Renal pelvis (tissue), 12 donors: ENCODE data around the gene SPTLC2. TPM values are rescaled to one million over a fixed set of nuclear protein-coding genes. Genes with fewer than 3 reads are reported as not detected.
"Not testable (repeated sequence)": the region's sequence is repeated elsewhere in the genome, so short reads cannot be mapped to it uniquely, and the experiment has no call there.

ENCODE experiments used
- DNase-seq: peaks from one replicate; pipeline ENCODE4 v3.0.0-alpha.2; 2013
- long read RNA-seq, 16 experiments: transcript quantifications; one replicate each; lab custom pipeline, GENCODE V29; 2026
- polyA plus RNA-seq, 3 donors: library from polyadenylated mRNA; unstranded; fragments of 120-200 nt; gene quantifications; one replicate each; pipeline ENCODE4 v1.2.1, GENCODE V29; 2013; ENCODE audit not compliant: insufficient read length in 3 of 3

Gene SPTLC2
- 10 to 100 TPM; 64.8 to 77.3 (median 67.5) TPM for polyA plus RNA-seq
- long read RNA-seq, donor 1, full-length matches to known transcripts: 10 of 10 reads
- long read RNA-seq, donor 1, partial matches to known transcripts: 0 of 10 reads
- long read RNA-seq, donor 1, other reads (novel, unspliced or antisense): 0 of 10 reads
- long read RNA-seq, donor 2, full-length matches to known transcripts: 22 of 22 reads
- long read RNA-seq, donor 2, partial matches to known transcripts: 0 of 22 reads
- long read RNA-seq, donor 2, other reads (novel, unspliced or antisense): 0 of 22 reads
- long read RNA-seq, donor 3, full-length matches to known transcripts: 12 of 12 reads
- long read RNA-seq, donor 3, partial matches to known transcripts: 0 of 12 reads
- long read RNA-seq, donor 3, other reads (novel, unspliced or antisense): 0 of 12 reads
- long read RNA-seq, donor 4, full-length matches to known transcripts: 12 of 12 reads
- long read RNA-seq, donor 4, partial matches to known transcripts: 0 of 12 reads
- long read RNA-seq, donor 4, other reads (novel, unspliced or antisense): 0 of 12 reads
- long read RNA-seq, donor 5, full-length matches to known transcripts: 10 of 10 reads
- long read RNA-seq, donor 5, partial matches to known transcripts: 0 of 10 reads
- long read RNA-seq, donor 5, other reads (novel, unspliced or antisense): 0 of 10 reads
- long read RNA-seq, donor 6, full-length matches to known transcripts: 14 of 14 reads
- long read RNA-seq, donor 6, partial matches to known transcripts: 0 of 14 reads
- long read RNA-seq, donor 6, other reads (novel, unspliced or antisense): 0 of 14 reads
- long read RNA-seq, donor 7, full-length matches to known transcripts: 21 of 473 reads
- long read RNA-seq, donor 7, partial matches to known transcripts: 424 of 473 reads
- long read RNA-seq, donor 7, other reads (novel, unspliced or antisense): 28 of 473 reads
- long read RNA-seq, donor 8, full-length matches to known transcripts: 5 of 20 reads
- long read RNA-seq, donor 8, partial matches to known transcripts: 15 of 20 reads
- long read RNA-seq, donor 8, other reads (novel, unspliced or antisense): 0 of 20 reads
- long read RNA-seq, donor 9, full-length matches to known transcripts: 10 of 10 reads
- long read RNA-seq, donor 9, partial matches to known transcripts: 0 of 10 reads
- long read RNA-seq, donor 9, other reads (novel, unspliced or antisense): 0 of 10 reads
- long read RNA-seq, donor 10, full-length matches to known transcripts: 12 of 12 reads
- long read RNA-seq, donor 10, partial matches to known transcripts: 0 of 12 reads
- long read RNA-seq, donor 10, other reads (novel, unspliced or antisense): 0 of 12 reads
- long read RNA-seq, donor 11, full-length matches to known transcripts: 11 of 11 reads
- long read RNA-seq, donor 11, partial matches to known transcripts: 0 of 11 reads
- long read RNA-seq, donor 11, other reads (novel, unspliced or antisense): 0 of 11 reads
- long read RNA-seq, donor 12, full-length matches to known transcripts: 23 of 23 reads
- long read RNA-seq, donor 12, partial matches to known transcripts: 0 of 23 reads
- long read RNA-seq, donor 12, other reads (novel, unspliced or antisense): 0 of 23 reads
- long read RNA-seq, donor 13, full-length matches to known transcripts: 9 of 9 reads
- long read RNA-seq, donor 13, partial matches to known transcripts: 0 of 9 reads
- long read RNA-seq, donor 13, other reads (novel, unspliced or antisense): 0 of 9 reads
- long read RNA-seq, donor 14: 0 reads
- long read RNA-seq, donor 15: 0 reads
- long read RNA-seq, donor 16, full-length matches to known transcripts: 15 of 72 reads
- long read RNA-seq, donor 16, partial matches to known transcripts: 57 of 72 reads
- long read RNA-seq, donor 16, other reads (novel, unspliced or antisense): 0 of 72 reads

- DNase-seq: peak; percentile 99
Observed at GRCh38 chr14:77616454-77617229, at the start of gene SPTLC2. TSS of gene SPTLC2 (minus strand) at chr14:77616637. CDS start at chr14:77616579, 58 bp downstream.

- DNase-seq: no peak
Observed at GRCh38 chr14:77663293-77663692, 46.9 kb upstream of the SPTLC2 start.

GRCh38 chr14:77661562-77661961, 45.1 kb upstream of the SPTLC2 start:
- DNase-seq: not testable (repeated sequence)

GRCh38 chr14:77660754-77661153, 44.3 kb upstream of the SPTLC2 start:
- DNase-seq: peak; percentile 60

- DNase-seq: no peak
Observed at GRCh38 chr14:77659831-77660230, 43.4 kb upstream of the SPTLC2 start.

- no peak for DNase-seq
Observed at GRCh38 chr14:77657280-77657679, 40.8 kb upstream of the SPTLC2 start.

- DNase-seq: no peak
Observed at GRCh38 chr14:77654001-77654441, 37.6 kb upstream of the SPTLC2 start.

GRCh38 chr14:77649326-77649725, 32.9 kb upstream of the SPTLC2 start:
- no peak for DNase-seq

GRCh38 chr14:77648520-77649200, 32.2 kb upstream of the SPTLC2 start:
- DNase-seq: no peak

GRCh38 chr14:77647853-77648252, 31.4 kb upstream of the SPTLC2 start:
- no peak for DNase-seq

- DNase-seq: no peak
Observed at GRCh38 chr14:77646907-77647306, 30.5 kb upstream of the SPTLC2 start.

- DNase-seq: no peak
Observed at GRCh38 chr14:77645520-77646230, 29.2 kb upstream of the SPTLC2 start.

- DNase-seq: no peak
Observed at GRCh38 chr14:77642407-77642806, 26.0 kb upstream of the SPTLC2 start.

- peak; percentile 52 for DNase-seq
Observed at GRCh38 chr14:77641534-77642341, 25.3 kb upstream of the SPTLC2 start.

- DNase-seq: peak; percentile 68
Observed at GRCh38 chr14:77640756-77641533, 24.5 kb upstream of the SPTLC2 start.

- no peak for DNase-seq
Observed at GRCh38 chr14:77638771-77639171, 22.3 kb upstream of the SPTLC2 start.

- DNase-seq: not testable (repeated sequence)
Observed at GRCh38 chr14:77635869-77636268, 19.4 kb upstream of the SPTLC2 start.
